Islet of Langerhans (tissue), 1 donor: Measurements from ENCODE around the gene GRK7.
"Not testable (repeated sequence)": the region's sequence is repeated elsewhere in the genome, so short reads cannot be mapped to it uniquely, and the experiment has no call there.

ENCODE experiments used
- FAIRE-seq: peaks from one replicate; lab custom pipeline; 2011; peaks lifted over from hg19 to GRCh38; lab: Jason Lieb, UNC

GRK7 gene

DNA sequence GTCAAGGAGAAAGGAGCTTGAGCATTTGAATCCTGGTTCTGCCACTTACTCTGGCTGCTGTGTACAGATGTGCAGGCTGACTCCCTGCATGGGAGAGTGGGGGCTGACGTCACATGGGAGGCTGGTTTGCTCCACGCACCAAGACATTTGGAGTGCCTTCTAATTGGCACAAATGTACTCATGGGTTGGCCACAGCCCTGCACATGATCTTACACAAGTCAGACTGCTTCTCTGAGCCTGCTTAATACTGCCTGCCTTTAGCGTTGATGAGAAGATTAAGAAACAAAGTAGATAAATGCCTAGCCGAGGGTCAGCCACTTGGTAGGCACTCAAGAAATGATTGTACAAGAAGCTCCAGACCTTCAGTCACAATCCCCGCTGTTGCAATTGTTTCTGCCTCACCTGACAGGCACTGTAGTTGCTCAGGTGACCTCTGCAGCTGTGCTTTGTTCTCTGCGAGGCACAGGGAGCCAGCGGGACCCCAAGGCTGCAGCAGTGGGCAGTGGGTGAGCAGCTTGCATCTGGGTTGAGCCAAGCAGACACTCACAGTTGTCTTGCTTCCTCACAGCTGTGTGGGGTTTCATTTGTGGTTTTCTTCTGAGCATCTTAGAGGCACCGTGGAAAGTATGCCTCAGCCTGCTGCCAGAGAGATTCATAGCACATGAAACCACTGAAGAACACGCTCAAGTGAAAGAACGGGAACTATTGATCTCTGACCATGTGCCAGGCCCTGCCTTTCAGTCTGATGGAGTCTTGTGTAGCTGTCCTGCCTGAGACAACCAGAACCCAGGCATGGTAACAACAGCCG lies 33.1 kb downstream of the GRK7 start:
- FAIRE-seq = no peak

DNA sequence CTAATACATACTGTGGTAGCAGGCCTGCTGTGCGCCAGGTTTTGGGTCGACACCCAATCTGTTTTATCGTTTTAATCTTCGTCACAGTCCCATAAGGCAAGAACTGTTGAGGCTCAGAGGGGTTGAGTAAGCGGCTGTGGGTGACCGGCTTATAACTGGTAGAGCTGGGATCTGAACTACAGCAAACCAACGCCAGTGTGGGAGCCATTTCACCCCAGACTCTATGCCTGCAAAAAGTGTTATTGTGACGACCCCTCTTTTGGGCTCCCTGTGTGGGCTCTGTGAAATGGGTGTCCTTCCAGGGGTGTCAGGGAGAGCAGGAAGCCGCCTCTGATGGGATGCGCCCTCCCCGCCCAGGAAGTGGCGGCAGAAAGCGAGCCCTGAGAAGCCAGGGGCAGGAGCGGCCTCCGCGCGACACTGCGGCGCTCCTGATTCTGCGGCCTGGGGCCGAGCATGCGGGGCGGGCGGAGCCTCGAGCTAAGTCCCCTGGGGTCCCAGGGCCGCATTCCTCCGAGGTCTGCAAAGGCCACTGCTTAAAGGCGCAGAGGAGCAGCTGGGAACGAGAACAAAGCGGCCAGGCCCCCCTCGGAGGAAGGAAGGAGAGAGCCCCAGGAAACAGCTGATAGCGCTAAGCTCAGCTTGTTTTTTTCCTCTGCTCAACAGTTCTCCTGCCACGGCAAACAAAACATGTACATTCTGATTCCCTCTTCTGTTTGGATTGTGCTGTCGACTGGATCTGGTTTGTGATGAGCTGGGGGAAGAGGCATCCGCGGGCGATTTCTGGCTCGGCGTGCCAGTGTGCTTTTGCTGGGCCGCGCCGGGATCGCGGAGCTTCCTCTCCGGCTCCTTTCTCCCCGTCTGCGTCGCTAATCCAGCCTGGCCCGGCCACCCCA lies 33.9 kb downstream of the GRK7 start:
- FAIRE-seq = no peak

DNA sequence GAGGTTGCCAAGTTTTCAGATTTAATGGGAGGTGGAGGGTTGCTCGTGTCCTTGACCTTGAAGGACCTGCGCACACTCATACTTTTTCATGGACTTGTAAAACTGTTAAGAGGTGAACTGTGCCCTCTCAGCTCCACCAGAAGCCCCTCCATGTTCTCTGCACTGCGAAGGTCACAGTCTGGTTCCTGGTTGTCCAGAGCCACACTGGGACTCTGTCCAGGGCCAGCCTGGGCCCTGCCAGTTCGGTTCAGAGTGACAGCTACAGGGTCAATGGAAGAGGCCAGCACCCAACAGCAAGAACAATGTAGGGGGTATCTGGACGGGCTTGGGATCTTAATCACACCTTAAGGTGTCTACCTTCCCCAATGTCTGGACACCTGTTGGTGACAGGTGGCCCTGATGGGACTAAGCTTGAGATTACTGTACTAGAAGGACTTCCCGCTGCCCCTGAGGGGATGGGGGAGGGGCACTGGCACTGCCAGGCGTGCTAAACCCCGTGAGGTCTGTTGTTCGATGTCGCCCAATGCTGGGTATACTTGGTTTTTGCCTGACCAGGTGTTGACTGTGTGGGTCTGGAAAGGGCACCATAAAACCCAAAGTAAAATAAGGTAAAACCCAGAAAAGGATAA lies 34.7 kb downstream of the GRK7 start:
- no peak for FAIRE-seq

DNA sequence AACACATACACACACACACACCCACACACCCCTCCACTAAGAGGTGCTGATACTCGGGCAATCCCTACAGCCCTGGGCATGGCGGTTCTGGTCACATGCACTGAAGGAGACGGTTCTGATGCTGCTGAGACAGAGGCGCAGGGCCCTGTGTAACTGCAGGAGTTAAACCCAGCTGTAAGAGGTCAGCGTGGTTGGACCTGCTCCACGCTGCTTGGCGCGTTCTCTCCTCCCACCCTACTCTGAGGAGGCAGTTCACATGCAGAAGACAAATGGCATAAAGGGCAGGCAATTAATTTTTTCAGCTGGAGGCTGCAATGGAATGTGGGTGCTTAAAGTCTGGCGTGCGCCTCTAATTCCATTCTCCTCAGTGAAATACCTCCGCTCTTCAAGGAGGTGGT lies 35.2 kb downstream of the GRK7 start:
- no peak for FAIRE-seq

DNA sequence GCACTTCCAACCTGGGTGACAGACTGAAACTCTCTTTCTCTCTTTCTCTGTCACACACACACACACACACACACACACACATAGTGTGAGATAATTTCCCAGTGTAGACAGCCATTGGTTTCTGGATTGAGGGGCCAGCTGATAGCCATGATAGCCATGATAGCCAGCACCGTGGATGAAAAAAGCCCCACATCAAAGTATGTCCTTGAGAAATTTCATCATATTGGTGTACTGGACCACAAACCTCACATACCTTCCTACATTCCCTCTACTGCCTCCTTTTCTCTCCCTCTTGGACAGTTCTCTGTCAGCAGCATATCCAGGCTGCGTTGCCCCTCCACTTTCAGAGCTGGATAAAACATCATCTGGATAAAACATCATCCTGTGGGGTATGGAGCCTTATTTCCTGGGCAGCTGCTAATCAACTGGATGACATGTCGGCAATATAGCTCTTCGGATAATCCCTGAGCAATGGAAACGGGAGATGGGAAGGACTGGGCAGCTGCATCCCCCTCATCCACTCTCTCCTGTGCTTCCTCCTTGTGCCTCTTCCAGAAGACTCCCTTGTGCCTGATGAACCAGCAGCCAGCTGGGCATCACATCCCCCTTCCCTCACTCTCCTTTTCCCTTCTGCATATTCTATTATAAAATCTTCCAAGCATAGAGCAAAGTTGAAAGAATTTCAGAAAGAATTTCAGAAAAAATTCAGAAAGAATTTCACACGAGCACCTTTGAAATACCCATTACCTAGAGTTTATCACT lies 39.3 kb downstream of the GRK7 start:
- no peak for FAIRE-seq

DNA sequence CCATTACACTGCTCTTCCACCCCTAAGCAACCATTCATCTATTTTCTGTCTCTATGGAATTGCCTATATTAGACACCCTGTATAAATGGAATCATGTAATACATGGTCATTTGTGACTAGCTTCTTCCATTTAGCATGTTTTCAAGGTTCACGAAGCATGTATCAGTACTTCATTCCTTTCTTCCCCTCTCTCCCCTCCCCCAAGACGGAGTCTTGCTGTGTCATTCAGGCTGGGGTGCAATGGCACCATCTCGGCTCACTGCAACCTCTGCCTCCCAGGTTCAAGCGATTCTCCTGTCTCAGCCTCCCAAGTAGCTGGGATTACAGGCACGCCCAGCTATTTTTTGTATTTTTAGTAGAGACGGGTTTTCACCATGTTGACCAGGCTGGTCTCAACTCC lies 40.3 kb downstream of the GRK7 start:
- FAIRE-seq = not testable (repeated sequence)

DNA sequence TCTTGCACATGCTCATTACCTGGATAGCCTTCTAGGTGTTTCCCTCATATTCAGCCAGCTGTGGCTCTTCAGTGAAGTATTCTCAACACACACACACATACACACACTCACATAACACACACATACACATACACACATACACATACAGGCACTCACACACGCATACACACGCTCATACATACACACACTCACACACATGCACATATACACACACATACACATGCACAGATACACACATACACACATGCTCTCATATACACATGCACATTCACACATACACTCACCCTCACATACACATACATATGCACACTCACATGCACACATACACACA lies 41.2 kb downstream of the GRK7 start:
- FAIRE-seq = no peak

DNA sequence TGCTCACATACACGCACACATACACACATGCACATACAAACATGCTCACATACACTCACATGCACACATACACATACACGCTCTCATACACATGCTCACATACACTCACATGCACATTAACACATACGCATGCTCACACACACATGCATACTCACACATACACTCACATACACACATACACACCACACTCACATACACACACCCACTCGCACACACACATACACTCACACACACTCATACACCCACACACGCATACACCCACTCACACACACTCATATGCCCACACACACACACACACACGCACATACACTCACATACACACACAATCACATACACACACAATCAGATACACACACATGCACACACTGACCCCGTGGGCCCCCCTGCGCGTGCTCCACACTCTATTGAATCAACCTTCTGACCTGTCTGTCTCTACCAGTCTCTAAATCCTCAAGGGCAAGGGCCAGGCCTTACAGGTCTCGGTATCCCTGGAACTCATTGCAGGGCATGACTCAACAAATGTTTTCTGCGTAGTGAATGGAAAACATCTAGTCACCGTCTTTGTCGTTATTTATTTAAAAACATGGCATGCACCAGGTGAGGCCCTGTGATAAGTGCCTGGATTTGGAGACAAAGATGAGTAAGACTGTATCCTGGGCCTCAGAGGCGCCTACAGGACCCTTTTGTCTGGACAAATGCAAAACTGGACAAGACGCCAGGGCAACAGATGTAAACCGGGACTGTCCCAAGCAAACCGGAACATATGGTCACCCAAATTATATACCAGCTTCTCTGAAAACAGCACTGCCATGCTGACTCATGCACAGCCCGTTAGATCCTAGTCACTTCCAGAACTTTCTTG lies 41.8 kb downstream of the GRK7 start:
- FAIRE-seq = no peak

DNA sequence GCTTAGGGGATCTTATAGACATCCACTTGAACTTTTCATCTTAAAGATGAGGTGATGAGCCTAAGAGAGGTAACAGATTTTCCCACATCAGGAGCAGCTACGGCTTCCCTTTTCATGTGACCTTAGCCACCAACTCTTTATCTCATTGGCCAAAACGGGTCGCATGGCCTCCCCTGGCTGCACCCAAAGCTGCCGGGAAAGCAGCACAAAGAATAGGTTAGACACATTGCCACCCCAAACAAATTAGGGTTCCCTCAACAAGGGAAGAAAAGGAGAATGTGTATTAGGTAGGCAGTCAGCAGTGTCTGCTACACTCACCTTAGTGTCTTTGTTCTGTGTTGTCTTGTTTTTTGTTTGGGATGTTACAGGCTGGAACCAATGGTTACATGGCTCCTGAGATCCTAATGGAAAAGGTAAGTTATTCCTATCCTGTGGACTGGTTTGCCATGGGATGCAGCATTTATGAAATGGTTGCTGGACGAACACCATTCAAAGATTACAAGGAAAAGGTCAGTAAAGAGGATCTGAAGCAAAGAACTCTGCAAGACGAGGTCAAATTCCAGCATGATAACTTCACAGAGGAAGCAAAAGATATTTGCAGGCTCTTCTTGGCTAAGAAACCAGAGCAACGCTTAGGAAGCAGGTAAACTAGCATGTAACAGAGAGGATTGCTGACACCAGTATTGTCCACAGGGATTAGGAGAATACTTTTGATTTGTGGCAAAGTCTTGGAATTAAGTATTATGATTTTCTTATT lies 44.2 kb downstream of the GRK7 start:
- FAIRE-seq = no peak

DNA sequence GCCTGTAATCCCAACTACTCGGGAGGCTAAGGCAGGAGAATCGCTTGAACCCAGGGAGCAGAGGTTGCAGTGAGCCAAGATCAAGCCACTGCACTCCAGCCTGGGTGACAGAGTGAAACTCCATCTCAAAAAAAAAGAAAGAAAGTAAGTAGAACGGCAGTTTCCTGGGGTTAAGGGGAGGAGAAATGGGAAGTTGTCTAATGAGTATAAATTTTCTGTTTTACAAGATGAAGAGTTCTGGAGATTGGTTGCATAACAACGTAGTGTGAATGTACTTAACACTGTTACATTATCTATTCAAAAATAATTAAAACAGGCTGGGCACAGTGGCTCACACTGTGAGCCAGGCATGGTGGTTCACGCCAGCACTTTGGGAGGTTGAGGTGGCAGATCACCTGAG lies 45.4 kb downstream of the GRK7 start:
- FAIRE-seq = no peak

DNA sequence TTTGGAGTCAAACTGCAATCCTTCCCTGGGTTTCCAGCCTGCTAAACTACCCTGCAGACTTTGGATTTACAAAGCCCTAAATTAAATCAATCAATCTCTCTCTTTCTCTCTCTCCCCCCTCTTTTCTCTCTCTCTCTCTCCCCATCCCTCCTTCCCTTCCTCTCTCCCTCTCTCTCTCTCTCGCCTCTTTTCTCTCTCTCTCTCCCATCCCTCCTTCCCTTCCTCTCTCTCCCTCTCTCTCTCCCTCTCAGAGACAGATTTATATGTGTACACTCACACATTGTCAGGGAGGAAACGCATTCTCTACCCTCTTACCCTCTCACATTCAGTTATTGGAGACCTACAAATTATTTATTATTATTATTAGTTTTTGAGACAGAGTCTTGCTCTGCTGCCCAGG lies 47.0 kb downstream of the GRK7 start:
- no peak for FAIRE-seq

DNA sequence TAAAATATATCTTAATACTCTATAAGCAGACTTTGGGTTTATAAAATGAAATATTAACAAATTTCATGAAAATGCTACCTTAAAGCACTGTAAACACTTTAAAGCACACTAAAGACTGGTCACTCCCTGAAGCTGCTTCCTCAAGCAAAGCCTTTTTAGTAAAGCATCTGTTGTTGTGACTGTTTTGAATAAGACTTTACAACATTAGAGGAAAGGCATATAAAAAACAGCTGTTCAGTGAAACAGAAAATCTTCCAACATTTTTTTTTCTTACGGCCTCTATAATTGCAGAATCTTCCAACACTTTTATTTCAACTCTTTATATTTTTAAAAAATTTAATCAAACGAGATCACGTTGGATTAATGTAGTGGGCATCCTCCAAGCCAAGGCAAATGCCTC lies 48.1 kb downstream of the GRK7 start:
- FAIRE-seq = no peak

DNA sequence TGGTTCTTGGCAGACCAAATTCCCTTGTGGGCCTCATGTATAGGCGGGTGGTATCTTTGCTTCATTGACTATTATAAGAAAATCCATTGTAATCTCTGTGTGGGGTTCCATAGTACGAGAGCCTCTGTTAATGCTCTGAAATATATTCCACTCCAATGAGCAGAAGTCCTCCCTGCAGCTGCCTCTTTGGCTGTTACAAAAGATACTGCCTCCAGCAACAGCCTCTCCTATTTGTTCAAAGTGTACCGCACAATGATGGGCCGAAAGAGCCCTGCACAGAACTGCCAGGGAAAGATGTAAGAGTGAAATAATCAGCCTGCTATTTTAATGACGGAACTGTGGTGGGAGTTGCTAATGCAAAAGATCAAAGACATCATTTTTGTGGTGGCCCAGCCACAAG lies 48.9 kb downstream of the GRK7 start:
- no peak for FAIRE-seq

DNA sequence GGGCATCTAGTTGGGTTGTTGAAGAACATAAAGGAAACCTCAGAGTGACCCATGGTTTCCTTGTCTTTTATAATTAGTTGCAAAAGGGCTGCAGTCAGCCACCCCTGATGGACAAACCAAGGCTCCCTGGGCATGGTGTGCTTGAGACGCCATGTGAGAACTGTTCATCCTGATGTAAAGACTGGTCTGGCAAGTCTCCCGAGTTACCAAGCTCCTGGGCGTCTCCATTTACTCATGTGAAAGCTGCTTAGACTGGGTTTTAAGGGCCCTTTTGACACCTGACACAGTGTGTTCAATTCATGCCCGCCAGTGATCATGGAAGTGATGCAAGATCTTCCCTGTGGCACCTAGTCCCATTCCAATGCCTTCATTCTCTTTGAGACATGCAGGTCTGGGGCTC lies 49.4 kb downstream of the GRK7 start:
- no peak for FAIRE-seq
